HepG2 (cell line): ENCODE results near the gene FXN. TPM values are rescaled to one million over a fixed set of nuclear protein-coding genes. Genes with fewer than 3 reads are reported as not detected.

Experiments
- CBX1 ChIP-seq: IDR thresholded peaks from one replicate; pipeline ENCODE4 v1.6.1; 2016; ENCODE audit warnings: antibody characterized with exemption, low read depth
- HNF4G ChIP-seq, 2 experiments: sonication (generic) in 1 of 2; formaldehyde crosslinking in 1 of 2; IDR thresholded peaks; 2 replicates each; pipeline versions ENCODE4 v1.4.0 to v1.6.1; 2011 to 2020; ENCODE audit warnings: borderline replicate concordance in 2 of 2, low read depth in 2 of 2, mild to moderate bottlenecking in 2 of 2, low read length in 1 of 2, missing genetic modification reagents in 1 of 2, moderate library complexity in 1 of 2
- KLF6 ChIP-seq: IDR thresholded peaks from 2 replicates; pipeline ENCODE4 v1.8.0; 2016; ENCODE audit warnings: missing biosample characterization, missing genetic modification reagents
- MYC ChIP-seq: sonication (generic); formaldehyde crosslinking; IDR thresholded peaks from 2 replicates; pipeline ENCODE4 v1.9.0; 2021; ENCODE audit warnings: missing genetic modification reagents, borderline replicate concordance
- PPARG ChIP-seq: conservative IDR thresholded peaks from 2 replicates; pipeline ENCODE4 v1.6.1; 2016; ENCODE audit warnings: missing biosample characterization, missing genetic modification reagents
- SALL2 ChIP-seq: sonication (generic); formaldehyde crosslinking; IDR thresholded peaks from 2 replicates; pipeline ENCODE4 v1.8.1; 2023; ENCODE audit warnings: mild to moderate bottlenecking, missing genetic modification reagents, inconsistent platforms
- ZC3H4 ChIP-seq: sonication (generic); formaldehyde crosslinking; IDR thresholded peaks from 2 replicates; pipeline ENCODE4 v1.4.0; 2020; ENCODE audit warnings: missing genetic modification reagents, borderline replicate concordance
- ZMYM2 ChIP-seq: sonication (generic); formaldehyde crosslinking; IDR thresholded peaks from 2 replicates; pipeline ENCODE4 v1.8.0; 2022; ENCODE audit warnings: mild to moderate bottlenecking, missing genetic modification reagents
- ZNF205 ChIP-seq: IDR thresholded peaks from 2 replicates; pipeline ENCODE4 v1.6.1; 2018; ENCODE audit warnings: missing biosample characterization, missing genetic modification reagents
- ZNF225 ChIP-seq: sonication (generic); formaldehyde crosslinking; IDR thresholded peaks from 2 replicates; pipeline ENCODE4 v1.4.0; 2020; ENCODE audit warnings: mild to moderate bottlenecking, missing genetic modification reagents
- ZNF432 ChIP-seq: sonication (generic); formaldehyde crosslinking; IDR thresholded peaks from 2 replicates; pipeline ENCODE4 v1.5.0; 2020; ENCODE audit warnings: missing genetic modification reagents, mild to moderate bottlenecking, borderline replicate concordance
- ZSCAN31 ChIP-seq: sonication (generic); formaldehyde crosslinking; IDR thresholded peaks from 2 replicates; pipeline ENCODE4 v1.5.0; 2020; ENCODE audit warnings: low read depth, mild to moderate bottlenecking, missing genetic modification reagents
- polyA plus RNA-seq, 8 experiments: library from polyadenylated mRNA; depleted of rRNA in 3 of 8; stranded (reverse) in 7 of 8; unstranded in 1 of 8; fragments of >200 nt; fragmentation: Illumina TruSeq in 4 of 8; extraction: Trizol in 4 of 8; gene quantifications; 2 replicates each; pipeline versions ENCODE4 v1.2.1 to v1.2.3, GENCODE V29; 2011 to 2016; ENCODE audit warnings: low read depth in 4 of 8, missing spikeins in 1 of 8, mixed read lengths in 1 of 8; ENCODE audit not compliant: insufficient read depth in 1 of 8
- total RNA-seq, 5 experiments: library from RNA; depleted of rRNA; stranded (reverse); fragments of >200 nt; fragmentation: Illumina TruSeq; extraction: Trizol; gene quantifications; 2 replicates each; pipeline ENCODE4 v1.2.3, GENCODE V29; 2016; ENCODE audit warnings: low read depth in 1 of 5
- TF ChIP-seq, protein P1 (sequence below): sonication (generic); formaldehyde crosslinking; IDR thresholded peaks from 2 replicates; pipeline ENCODE4 v1.4.0; 2020; ENCODE audit warnings: missing genetic modification reagents, borderline replicate concordance
- TF ChIP-seq, protein P2 (sequence below): sonication (generic); formaldehyde crosslinking; IDR thresholded peaks from 2 replicates; pipeline ENCODE4 v1.9.0; 2021; ENCODE audit warnings: mild to moderate bottlenecking, missing genetic modification reagents
- TF ChIP-seq, protein P3 (sequence below): sonication (generic); formaldehyde crosslinking; IDR thresholded peaks from 2 replicates; pipeline ENCODE4 v1.4.0; 2020; ENCODE audit warnings: missing genetic modification reagents, borderline replicate concordance

The FXN gene
- total and polyA plus RNA-seq, 2 of the 13 experiments (the other 11 are each of a cell fraction or from before 2014, with no cell fraction given) = 24.1 to 26.0 TPM

DNA sequence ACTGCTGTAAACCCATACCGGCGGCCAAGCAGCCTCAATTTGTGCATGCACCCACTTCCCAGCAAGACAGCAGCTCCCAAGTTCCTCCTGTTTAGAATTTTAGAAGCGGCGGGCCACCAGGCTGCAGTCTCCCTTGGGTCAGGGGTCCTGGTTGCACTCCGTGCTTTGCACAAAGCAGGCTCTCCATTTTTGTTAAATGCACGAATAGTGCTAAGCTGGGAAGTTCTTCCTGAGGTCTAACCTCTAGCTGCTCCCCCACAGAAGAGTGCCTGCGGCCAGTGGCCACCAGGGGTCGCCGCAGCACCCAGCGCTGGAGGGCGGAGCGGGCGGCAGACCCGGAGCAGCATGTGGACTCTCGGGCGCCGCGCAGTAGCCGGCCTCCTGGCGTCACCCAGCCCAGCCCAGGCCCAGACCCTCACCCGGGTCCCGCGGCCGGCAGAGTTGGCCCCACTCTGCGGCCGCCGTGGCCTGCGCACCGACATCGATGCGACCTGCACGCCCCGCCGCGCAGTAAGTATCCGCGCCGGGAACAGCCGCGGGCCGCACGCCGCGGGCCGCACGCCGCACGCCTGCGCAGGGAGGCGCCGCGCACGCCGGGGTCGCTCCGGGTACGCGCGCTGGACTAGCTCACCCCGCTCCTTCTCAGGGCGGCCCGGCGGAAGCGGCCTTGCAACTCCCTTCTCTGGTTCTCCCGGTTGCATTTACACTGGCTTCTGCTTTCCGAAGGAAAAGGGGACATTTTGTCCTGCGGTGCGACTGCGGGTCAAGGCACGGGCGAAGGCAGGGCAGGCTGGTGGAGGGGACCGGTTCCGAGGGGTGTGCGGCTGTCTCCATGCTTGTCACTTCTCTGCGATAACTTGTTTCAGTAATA lies at the start of gene FXN (continued):
- TF ChIP-seq, protein P1, sequence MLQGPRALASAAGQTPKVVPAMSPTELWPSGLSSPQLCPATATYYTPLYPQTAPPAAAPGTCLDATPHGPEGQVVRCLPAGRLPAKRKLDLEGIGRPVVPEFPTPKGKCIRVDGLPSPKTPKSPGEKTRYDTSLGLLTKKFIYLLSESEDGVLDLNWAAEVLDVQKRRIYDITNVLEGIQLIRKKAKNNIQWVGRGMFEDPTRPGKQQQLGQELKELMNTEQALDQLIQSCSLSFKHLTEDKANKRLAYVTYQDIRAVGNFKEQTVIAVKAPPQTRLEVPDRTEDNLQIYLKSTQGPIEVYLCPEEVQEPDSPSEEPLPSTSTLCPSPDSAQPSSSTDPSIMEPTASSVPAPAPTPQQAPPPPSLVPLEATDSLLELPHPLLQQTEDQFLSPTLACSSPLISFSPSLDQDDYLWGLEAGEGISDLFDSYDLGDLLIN (CRISPR knock-in tag) = 0 out of 2 replicates have a peak, but pooled peaks have one; percentile 64
- TF ChIP-seq HNF4G (IDR thresholded peaks at IDR 0.05; ENCODE audit: borderline replicate concordance, low read depth, low read length) = no peak
- 0 out of 2 replicates have a peak, but pooled peaks have one; percentile 23 for TF ChIP-seq HNF4G (CRISPR knock-in tag; IDR thresholded peaks at IDR 0.05; ENCODE audit: borderline replicate concordance, low read depth)
- TF ChIP-seq, protein P2, sequence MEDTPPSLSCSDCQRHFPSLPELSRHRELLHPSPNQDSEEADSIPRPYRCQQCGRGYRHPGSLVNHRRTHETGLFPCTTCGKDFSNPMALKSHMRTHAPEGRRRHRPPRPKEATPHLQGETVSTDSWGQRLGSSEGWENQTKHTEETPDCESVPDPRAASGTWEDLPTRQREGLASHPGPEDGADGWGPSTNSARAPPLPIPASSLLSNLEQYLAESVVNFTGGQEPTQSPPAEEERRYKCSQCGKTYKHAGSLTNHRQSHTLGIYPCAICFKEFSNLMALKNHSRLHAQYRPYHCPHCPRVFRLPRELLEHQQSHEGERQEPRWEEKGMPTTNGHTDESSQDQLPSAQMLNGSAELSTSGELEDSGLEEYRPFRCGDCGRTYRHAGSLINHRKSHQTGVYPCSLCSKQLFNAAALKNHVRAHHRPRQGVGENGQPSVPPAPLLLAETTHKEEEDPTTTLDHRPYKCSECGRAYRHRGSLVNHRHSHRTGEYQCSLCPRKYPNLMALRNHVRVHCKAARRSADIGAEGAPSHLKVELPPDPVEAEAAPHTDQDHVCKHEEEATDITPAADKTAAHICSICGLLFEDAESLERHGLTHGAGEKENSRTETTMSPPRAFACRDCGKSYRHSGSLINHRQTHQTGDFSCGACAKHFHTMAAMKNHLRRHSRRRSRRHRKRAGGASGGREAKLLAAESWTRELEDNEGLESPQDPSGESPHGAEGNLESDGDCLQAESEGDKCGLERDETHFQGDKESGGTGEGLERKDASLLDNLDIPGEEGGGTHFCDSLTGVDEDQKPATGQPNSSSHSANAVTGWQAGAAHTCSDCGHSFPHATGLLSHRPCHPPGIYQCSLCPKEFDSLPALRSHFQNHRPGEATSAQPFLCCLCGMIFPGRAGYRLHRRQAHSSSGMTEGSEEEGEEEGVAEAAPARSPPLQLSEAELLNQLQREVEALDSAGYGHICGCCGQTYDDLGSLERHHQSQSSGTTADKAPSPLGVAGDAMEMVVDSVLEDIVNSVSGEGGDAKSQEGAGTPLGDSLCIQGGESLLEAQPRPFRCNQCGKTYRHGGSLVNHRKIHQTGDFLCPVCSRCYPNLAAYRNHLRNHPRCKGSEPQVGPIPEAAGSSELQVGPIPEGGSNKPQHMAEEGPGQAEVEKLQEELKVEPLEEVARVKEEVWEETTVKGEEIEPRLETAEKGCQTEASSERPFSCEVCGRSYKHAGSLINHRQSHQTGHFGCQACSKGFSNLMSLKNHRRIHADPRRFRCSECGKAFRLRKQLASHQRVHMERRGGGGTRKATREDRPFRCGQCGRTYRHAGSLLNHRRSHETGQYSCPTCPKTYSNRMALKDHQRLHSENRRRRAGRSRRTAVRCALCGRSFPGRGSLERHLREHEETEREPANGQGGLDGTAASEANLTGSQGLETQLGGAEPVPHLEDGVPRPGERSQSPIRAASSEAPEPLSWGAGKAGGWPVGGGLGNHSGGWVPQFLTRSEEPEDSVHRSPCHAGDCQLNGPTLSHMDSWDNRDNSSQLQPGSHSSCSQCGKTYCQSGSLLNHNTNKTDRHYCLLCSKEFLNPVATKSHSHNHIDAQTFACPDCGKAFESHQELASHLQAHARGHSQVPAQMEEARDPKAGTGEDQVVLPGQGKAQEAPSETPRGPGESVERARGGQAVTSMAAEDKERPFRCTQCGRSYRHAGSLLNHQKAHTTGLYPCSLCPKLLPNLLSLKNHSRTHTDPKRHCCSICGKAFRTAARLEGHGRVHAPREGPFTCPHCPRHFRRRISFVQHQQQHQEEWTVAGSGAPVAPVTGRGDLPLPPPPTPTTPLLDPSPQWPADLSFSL (CRISPR knock-in tag) = 0 out of 2 replicates have a peak, but pooled peaks have one; percentile 32
- TF ChIP-seq ZSCAN31 = peak; percentile 76
- peak; percentile 63; the same call in 1 of the 2 replicates for TF ChIP-seq ZMYM2 (CRISPR knock-in tag)
- peak; percentile 76; the same call in 1 of the 2 replicates for TF ChIP-seq ZNF205 (CRISPR knock-in tag)
- TF ChIP-seq, protein P3, sequence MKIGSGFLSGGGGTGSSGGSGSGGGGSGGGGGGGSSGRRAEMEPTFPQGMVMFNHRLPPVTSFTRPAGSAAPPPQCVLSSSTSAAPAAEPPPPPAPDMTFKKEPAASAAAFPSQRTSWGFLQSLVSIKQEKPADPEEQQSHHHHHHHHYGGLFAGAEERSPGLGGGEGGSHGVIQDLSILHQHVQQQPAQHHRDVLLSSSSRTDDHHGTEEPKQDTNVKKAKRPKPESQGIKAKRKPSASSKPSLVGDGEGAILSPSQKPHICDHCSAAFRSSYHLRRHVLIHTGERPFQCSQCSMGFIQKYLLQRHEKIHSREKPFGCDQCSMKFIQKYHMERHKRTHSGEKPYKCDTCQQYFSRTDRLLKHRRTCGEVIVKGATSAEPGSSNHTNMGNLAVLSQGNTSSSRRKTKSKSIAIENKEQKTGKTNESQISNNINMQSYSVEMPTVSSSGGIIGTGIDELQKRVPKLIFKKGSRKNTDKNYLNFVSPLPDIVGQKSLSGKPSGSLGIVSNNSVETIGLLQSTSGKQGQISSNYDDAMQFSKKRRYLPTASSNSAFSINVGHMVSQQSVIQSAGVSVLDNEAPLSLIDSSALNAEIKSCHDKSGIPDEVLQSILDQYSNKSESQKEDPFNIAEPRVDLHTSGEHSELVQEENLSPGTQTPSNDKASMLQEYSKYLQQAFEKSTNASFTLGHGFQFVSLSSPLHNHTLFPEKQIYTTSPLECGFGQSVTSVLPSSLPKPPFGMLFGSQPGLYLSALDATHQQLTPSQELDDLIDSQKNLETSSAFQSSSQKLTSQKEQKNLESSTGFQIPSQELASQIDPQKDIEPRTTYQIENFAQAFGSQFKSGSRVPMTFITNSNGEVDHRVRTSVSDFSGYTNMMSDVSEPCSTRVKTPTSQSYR (CRISPR knock-in tag) = 0 out of 2 replicates have a peak, but pooled peaks have one; percentile 20
- peak; percentile 31; the same call in 1 of the 2 replicates for TF ChIP-seq KLF6
- peak; percentile 98 for TF ChIP-seq CBX1
- TF ChIP-seq SALL2 (CRISPR knock-in tag) = peak; percentile 94
- no peak for TF ChIP-seq ZNF432 (CRISPR knock-in tag)
- TF ChIP-seq ZC3H4 (CRISPR knock-in tag) = no peak
- TF ChIP-seq PPARG (CRISPR knock-in tag) = peak; percentile 69; the same call in 1 of the 2 replicates
- peak; percentile 95 for TF ChIP-seq MYC (CRISPR knock-in tag)
- TF ChIP-seq ZNF225 (CRISPR knock-in tag) = peak; percentile 17; the same call in 1 of the 2 replicates
